GM12878 (cell line): ENCODE results near the gene NPB. TPM values are rescaled to one million over a fixed set of nuclear protein-coding genes. Genes with fewer than 3 reads are reported as not detected.

ENCODE experiments used
- ATAC-seq: fragments of 200-7000 bp; cut with Tn5 transposase; 3 replicates; pipeline ENCODE4 v1.9.1; 2020; ENCODE audit warnings: mild to moderate bottlenecking, moderate library complexity
- BruUV-seq: library from RNA; stranded (reverse); fragments of 400-500 nt; replicated peaks from 2 replicates; lab custom pipeline; 2021; lab: Mats Ljungman, UMichigan
- CTCF ChIA-PET: fragments of 300-600 bp; sonication (Branson Sonifier 250); formaldehyde crosslinking; extraction: SDS; loops from one replicate; lab custom pipeline; 2021; ENCODE audit warnings: inconsistent platforms; lab: Yijun Ruan, JAX
- POLR2A ChIA-PET: fragments of 350-600 bp; formaldehyde crosslinking; extraction: SDS; loops from one replicate; lab custom pipeline; 2021; ENCODE audit warnings: inconsistent platforms; lab: Charles Lee
- RAD21 ChIA-PET: fragments of 300-600 bp; sonication (Branson Sonifier 250); formaldehyde crosslinking; loops from one replicate; lab custom pipeline; 2023; ENCODE audit warnings: antibody characterized with exemption; ENCODE audit not compliant: unreplicated experiment; lab: Charles Lee
- SMC1A ChIA-PET: fragments of 300-600 bp; sonication (Branson Sonifier 250); formaldehyde crosslinking; loops from one replicate; lab custom pipeline; 2023; ENCODE audit not compliant: unreplicated experiment, uncharacterized antibody; lab: Charles Lee
- DNase-seq: peaks from one replicate; pipeline ENCODE4 v3.0.0-alpha.2; 2011; ENCODE audit warnings: low read depth, low spot score
- FAIRE-seq: peaks from 3 replicates; lab custom pipeline; 2011; peaks lifted over from hg19 to GRCh38; lab: Jason Lieb, UNC
- H2AFZ ChIP-seq: 2 replicates; pipeline ENCODE4 v1.6.0; 2011; ENCODE audit warnings: low read depth, low read length, control low read depth; ENCODE audit not compliant: control insufficient read depth
- H3K27ac ChIP-seq: 2 replicates; pipeline ENCODE4 v1.5.1; 2011; ENCODE audit warnings: control low read depth; ENCODE audit not compliant: control insufficient read depth, insufficient read depth
- H3K27me3 ChIP-seq, 2 experiments: replicated peaks in 1 of 2; 2 replicates each; pipeline versions ENCODE4 v1.6.0 to v1.6.1; 2011; ENCODE audit warnings: low read length in 1 of 2; ENCODE audit not compliant: control insufficient read depth in 2 of 2, insufficient read depth in 2 of 2
- H3K36me3 ChIP-seq, 2 experiments: 2 replicates each; pipeline ENCODE4 v1.5.1; 2011; ENCODE audit warnings: low read length in 1 of 2; ENCODE audit not compliant: control insufficient read depth in 2 of 2, insufficient read depth in 2 of 2
- H3K4me1 ChIP-seq: 2 replicates; pipeline ENCODE4 v1.6.1; 2011; ENCODE audit warnings: mild to moderate bottlenecking, low read length, moderate library complexity, mixed read lengths; ENCODE audit not compliant: control insufficient read depth, insufficient read depth
- H3K4me2 ChIP-seq: 2 replicates; pipeline ENCODE4 v1.6.0; 2011; ENCODE audit warnings: control low read depth; ENCODE audit not compliant: control insufficient read depth, insufficient read depth
- H3K4me3 ChIP-seq: fragments of 200-600 bp; sonication (generic); 2 replicates; pipeline ENCODE4 v1.5.1; 2016
- H3K79me2 ChIP-seq: 2 replicates; pipeline ENCODE4 v1.6.0; 2011; ENCODE audit warnings: low read length; ENCODE audit not compliant: control insufficient read depth, insufficient read depth
- H3K9ac ChIP-seq: 2 replicates; pipeline ENCODE4 v1.8.0; 2011; ENCODE audit warnings: low read length, control low read depth, mixed read lengths; ENCODE audit not compliant: control insufficient read depth, insufficient read depth
- H3K9me3 ChIP-seq: replicated peaks from 3 replicates; pipeline ENCODE4 v1.5.1; 2011; ENCODE audit warnings: mild to moderate bottlenecking, low read length; ENCODE audit not compliant: control insufficient read depth, insufficient read depth
- H4K20me1 ChIP-seq: 2 replicates; pipeline ENCODE4 v1.6.0; 2011; ENCODE audit not compliant: control insufficient read depth, insufficient read depth
- ELK1 ChIP-seq: IDR thresholded peaks from 2 replicates; pipeline ENCODE4 v1.6.1; 2012; ENCODE audit warnings: low read depth, low read length, improper control_type of control experiment
- GATAD2B ChIP-seq: fragments of 450-650 bp; conservative IDR thresholded peaks from 2 replicates; pipeline ENCODE4 v1.6.1; 2017; ENCODE audit warnings: low read depth, mild to moderate bottlenecking, moderate library complexity
- IKZF2 ChIP-seq, 2 experiments: fragments of 450-650 bp; IDR thresholded peaks; 2 replicates each; pipeline ENCODE4 v1.6.1; 2017; ENCODE audit warnings: mild to moderate bottlenecking in 2 of 2, moderate library complexity in 2 of 2
- JUNB ChIP-seq: IDR thresholded peaks from 2 replicates; pipeline ENCODE4 v1.6.1; 2016; ENCODE audit warnings: antibody characterized with exemption, mild to moderate bottlenecking
- KLF5 ChIP-seq: fragments of 450-650 bp; IDR thresholded peaks from 2 replicates; pipeline ENCODE4 v1.6.1; 2014; ENCODE audit warnings: mild to moderate bottlenecking; ENCODE audit not compliant: partially characterized antibody
- MYC ChIP-seq: IDR thresholded peaks from 2 replicates; pipeline ENCODE4 v1.6.1; 2011; ENCODE audit warnings: mild to moderate bottlenecking, low read length, moderate library complexity, inconsistent platforms; ENCODE audit not compliant: insufficient read depth, insufficient replicate concordance, insufficient read length, severe bottlenecking
- NFIC ChIP-seq: IDR thresholded peaks from 2 replicates; pipeline ENCODE4 v1.6.1; 2012; ENCODE audit warnings: low read depth, mild to moderate bottlenecking, inconsistent platforms, low read length, moderate library complexity
- PAX8 ChIP-seq: fragments of 450-650 bp; IDR thresholded peaks from 2 replicates; pipeline ENCODE4 v1.6.1; 2017; ENCODE audit warnings: mild to moderate bottlenecking, moderate library complexity
- SMAD1 ChIP-seq: fragments of 450-650 bp; IDR thresholded peaks from 2 replicates; pipeline ENCODE4 v1.6.1; 2018; ENCODE audit warnings: mild to moderate bottlenecking, low read depth; ENCODE audit not compliant: partially characterized antibody
- SMARCA5 ChIP-seq: fragments of 450-650 bp; IDR thresholded peaks from 2 replicates; pipeline ENCODE4 v1.6.1; 2017; ENCODE audit warnings: mild to moderate bottlenecking
- SP1 ChIP-seq: IDR thresholded peaks from one replicate; pipeline ENCODE4 v1.6.1; 2011; ENCODE audit warnings: low read depth, low read length
- SPI1 ChIP-seq: IDR thresholded peaks from 2 replicates; pipeline ENCODE4 v1.6.1; 2011; ENCODE audit warnings: low read depth, mild to moderate bottlenecking, low read length, moderate library complexity, borderline replicate concordance; ENCODE audit not compliant: insufficient read depth
- YBX1 ChIP-seq: fragments of 450-650 bp; IDR thresholded peaks from 2 replicates; pipeline ENCODE4 v1.6.1; 2016; ENCODE audit warnings: antibody characterized with exemption
- YY1 ChIP-seq: IDR thresholded peaks from 2 replicates; pipeline ENCODE4 v1.6.1; 2011; ENCODE audit warnings: low read depth, mild to moderate bottlenecking, low read length
- ZNF217 ChIP-seq: fragments of 450-650 bp; IDR thresholded peaks from 2 replicates; pipeline ENCODE4 v1.6.1; 2017; ENCODE audit warnings: antibody characterized with exemption, mild to moderate bottlenecking
- WGBS: methylation state at CpG from one replicate; pipeline ENCODE4 v1.1.6; 2016; ENCODE audit warnings: low lambda C conversion rate; ENCODE audit not compliant: insufficient replicate concordance, insufficient coverage; ENCODE audit errors: missing lambda C conversion rate; 5-methylcytosine and 5-hydroxymethylcytosine counted together
- in situ Hi-C: fragments of 300-500 bp; cut with MboI; formaldehyde crosslinking; loops from 9 replicates; pipeline ENCODE4 v1.14.3; 2018; ENCODE audit warnings: mixed read lengths
- intact Hi-C: fragments of 100-400 bp; cut with micrococcal nuclease; formaldehyde crosslinking; loops from one replicate; pipeline ENCODE4 v1.14.2; 2022; ENCODE audit not compliant: unreplicated experiment
- polyA plus RNA-seq, 11 experiments: library from polyadenylated mRNA; depleted of rRNA in 4 of 11; unstranded in 6 of 11; stranded (reverse) in 5 of 11; fragments of >200 nt; fragmentation: Nextera tagmentation in 4 of 11; fragmentation: Illumina TruSeq in 1 of 11; extraction: Ambion mirVana in 4 of 11; extraction: Trizol in 1 of 11; gene quantifications; 1 replicate in 1 of 11; 2 replicates in 10 of 11; pipeline versions ENCODE4 v1.2.1 to v1.2.3, GENCODE V29; 2011 to 2016; ENCODE audit warnings: inconsistent platforms in 2 of 11, missing spikeins in 2 of 11, low read depth in 1 of 11
- total RNA-seq, 4 experiments: library from RNA; depleted of rRNA in 3 of 4; stranded (reverse); fragments of >200 nt in 3 of 4; fragmentation: Illumina TruSeq in 1 of 4; extraction: Trizol in 1 of 4; gene quantifications; 2 replicates each; pipeline versions ENCODE4 v1.2.1 to v1.2.3, GENCODE V29; 2013 to 2021
- TF ChIP-seq, protein P1 (sequence below): IDR thresholded peaks from 2 replicates; pipeline ENCODE4 v1.6.1; 2011; ENCODE audit warnings: low read depth, low read length, improper control_type of control experiment, borderline replicate concordance
- TF ChIP-seq, protein P2 (sequence below): fragments of 450-650 bp; IDR thresholded peaks from 2 replicates; pipeline ENCODE4 v1.6.1; 2017; ENCODE audit warnings: mild to moderate bottlenecking, moderate library complexity

NPB gene
- total and polyA plus RNA-seq, 10 of the 15 experiments (the other 5 are each of a cell fraction or from before 2014, with no cell fraction given): 0.03 to 0.40 (median 0.15) TPM; not detected in 2

DNA sequence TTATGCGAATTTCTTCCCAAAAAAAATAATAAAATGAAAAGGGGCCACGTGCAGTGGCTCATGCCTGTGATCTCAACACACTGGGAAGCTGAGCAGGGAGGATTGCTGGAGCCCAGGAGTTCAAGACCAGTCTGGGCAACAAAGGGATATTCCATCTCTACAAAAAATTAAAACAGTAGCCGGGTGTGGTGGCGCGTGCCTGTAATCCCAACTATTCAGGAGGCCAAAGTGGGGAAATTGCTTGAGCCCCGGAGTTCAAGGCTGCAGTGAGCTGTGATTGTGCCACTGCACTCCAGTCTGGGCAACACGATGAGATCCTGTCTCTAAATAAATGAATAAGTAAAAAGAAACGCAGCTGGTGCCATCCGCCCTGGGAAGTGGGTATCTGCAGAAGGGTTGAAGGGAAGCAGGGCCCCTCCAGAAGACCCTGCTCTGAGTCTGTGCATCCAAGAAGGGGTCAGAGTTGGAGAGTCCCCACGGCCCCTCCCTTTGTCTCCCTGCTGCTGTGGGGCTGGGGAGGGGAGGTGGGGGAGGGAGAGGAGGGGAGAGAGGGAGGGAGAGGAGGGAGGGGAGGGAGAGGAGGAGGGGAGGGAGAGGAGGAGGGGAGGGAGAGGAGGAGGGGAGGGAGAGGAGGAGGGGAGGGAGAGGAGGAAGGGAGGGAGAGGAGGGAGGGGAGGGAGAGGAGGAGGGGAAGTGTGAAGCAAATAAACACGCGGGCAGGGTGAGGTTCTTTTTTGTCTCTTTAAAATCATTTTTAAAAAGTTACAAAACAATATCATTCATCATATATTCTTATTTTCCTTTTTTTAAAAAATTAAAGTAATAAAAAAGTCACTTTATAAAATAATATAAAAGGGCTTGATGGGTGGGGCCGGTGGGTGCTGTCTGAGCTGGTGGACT lies 50.0 kb downstream of the NPB start:
- ChIA-PET SMC1A (interaction anchor here (0.5 kb wide), 1 partner anchor 185 kb away, joined by 3 read pairs; no protein-coding TSS in a partner anchor), RAD21 (no interaction called here)
- ATAC-seq: no peak

More for the DNA sequence above, 50.0 kb downstream of the NPB start:
- Histone ChIP-seq H4K20me1 (no peaks in the 10 kb centered on the region), H3K9me3 (no peaks in the 10 kb centered on the region), H3K4me1 (no peaks in the 10 kb centered on the region), H3K4me3 (no peak overlapping the region), H2AFZ (no peak overlapping the region), H3K79me2 (no peaks in the 10 kb centered on the region), H3K36me3 (no peaks in the 10 kb centered on the region), H3K27ac (no peak overlapping the region), H3K27me3 (no peaks in the 10 kb centered on the region), H3K4me2 (no peak overlapping the region), H3K9ac (no peak overlapping the region)
- no peak for FAIRE-seq
- no peak for DNase-seq
- in situ Hi-C loops: no loop called here
- intact Hi-C loops: no loop called here
- POLR2A ChIA-PET: no interaction called here
- 37% methylated on average over 12 of the region's 13 CpGs for WGBS
- no TSS peak for BruUV-seq
- CTCF ChIA-PET: interaction anchor here (0.6 to 1.4 kb wide), 3 partner anchors 79 to 202 kb away, joined by 3 to 4 read pairs (median 3); no protein-coding TSS in a partner anchor
- TF ChIP-seq, protein P1, sequence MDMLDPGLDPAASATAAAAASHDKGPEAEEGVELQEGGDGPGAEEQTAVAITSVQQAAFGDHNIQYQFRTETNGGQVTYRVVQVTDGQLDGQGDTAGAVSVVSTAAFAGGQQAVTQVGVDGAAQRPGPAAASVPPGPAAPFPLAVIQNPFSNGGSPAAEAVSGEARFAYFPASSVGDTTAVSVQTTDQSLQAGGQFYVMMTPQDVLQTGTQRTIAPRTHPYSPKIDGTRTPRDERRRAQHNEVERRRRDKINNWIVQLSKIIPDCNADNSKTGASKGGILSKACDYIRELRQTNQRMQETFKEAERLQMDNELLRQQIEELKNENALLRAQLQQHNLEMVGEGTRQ: no peak
- TF ChIP-seq PAX8: no peak
- TF ChIP-seq, protein P2, sequence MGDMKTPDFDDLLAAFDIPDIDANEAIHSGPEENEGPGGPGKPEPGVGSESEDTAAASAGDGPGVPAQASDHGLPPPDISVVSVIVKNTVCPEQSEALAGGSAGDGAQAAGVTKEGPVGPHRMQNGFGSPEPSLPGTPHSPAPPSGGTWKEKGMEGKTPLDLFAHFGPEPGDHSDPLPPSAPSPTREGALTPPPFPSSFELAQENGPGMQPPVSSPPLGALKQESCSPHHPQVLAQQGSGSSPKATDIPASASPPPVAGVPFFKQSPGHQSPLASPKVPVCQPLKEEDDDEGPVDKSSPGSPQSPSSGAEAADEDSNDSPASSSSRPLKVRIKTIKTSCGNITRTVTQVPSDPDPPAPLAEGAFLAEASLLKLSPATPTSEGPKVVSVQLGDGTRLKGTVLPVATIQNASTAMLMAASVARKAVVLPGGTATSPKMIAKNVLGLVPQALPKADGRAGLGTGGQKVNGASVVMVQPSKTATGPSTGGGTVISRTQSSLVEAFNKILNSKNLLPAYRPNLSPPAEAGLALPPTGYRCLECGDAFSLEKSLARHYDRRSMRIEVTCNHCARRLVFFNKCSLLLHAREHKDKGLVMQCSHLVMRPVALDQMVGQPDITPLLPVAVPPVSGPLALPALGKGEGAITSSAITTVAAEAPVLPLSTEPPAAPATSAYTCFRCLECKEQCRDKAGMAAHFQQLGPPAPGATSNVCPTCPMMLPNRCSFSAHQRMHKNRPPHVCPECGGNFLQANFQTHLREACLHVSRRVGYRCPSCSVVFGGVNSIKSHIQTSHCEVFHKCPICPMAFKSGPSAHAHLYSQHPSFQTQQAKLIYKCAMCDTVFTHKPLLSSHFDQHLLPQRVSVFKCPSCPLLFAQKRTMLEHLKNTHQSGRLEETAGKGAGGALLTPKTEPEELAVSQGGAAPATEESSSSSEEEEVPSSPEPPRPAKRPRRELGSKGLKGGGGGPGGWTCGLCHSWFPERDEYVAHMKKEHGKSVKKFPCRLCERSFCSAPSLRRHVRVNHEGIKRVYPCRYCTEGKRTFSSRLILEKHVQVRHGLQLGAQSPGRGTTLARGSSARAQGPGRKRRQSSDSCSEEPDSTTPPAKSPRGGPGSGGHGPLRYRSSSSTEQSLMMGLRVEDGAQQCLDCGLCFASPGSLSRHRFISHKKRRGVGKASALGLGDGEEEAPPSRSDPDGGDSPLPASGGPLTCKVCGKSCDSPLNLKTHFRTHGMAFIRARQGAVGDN: no peak
- TF ChIP-seq SMARCA5: no peak
- TF ChIP-seq NFIC: no peak
- no peak for TF ChIP-seq SMAD1
- TF ChIP-seq GATAD2B: no peak
- no peak for TF ChIP-seq ELK1
- TF ChIP-seq SPI1: no peak
- no peak for TF ChIP-seq IKZF2 (IDR thresholded peaks at IDR 0.05)
- no peak for TF ChIP-seq SP1
- no peak for TF ChIP-seq JUNB
- no peak for TF ChIP-seq ZNF217
- TF ChIP-seq KLF5: no peak
- TF ChIP-seq YY1: no peak
- TF ChIP-seq YBX1: no peak
- no peak for TF ChIP-seq MYC
